HFF-Myc (cell line): ENCODE measurements around the gene OR9Q1.

Source experiments
- DNase-seq: peaks from one replicate; pipeline ENCODE4 v3.0.0-alpha.2; 2011; ENCODE audit warnings: low read depth; ENCODE audit errors: extremely low read depth
- H3K4me3 ChIP-seq: replicated peaks from 2 replicates; pipeline ENCODE4 v1.5.1; 2011; ENCODE audit warnings: low read depth, mild to moderate bottlenecking, control low read depth, low read length
- CTCF ChIP-seq: IDR thresholded peaks from 2 replicates; pipeline ENCODE4 v1.5.1; 2012; ENCODE audit warnings: mild to moderate bottlenecking, low read depth, low read length, control low read depth; ENCODE audit errors: missing control alignments

Gene OR9Q1

GRCh38 chr11:58003591-58003990, 20.1 kb upstream of the OR9Q1 start:
- no peak for DNase-seq
- no peak for TF ChIP-seq CTCF
- no peak overlapping the region for H3K4me3 ChIP-seq

DNA sequence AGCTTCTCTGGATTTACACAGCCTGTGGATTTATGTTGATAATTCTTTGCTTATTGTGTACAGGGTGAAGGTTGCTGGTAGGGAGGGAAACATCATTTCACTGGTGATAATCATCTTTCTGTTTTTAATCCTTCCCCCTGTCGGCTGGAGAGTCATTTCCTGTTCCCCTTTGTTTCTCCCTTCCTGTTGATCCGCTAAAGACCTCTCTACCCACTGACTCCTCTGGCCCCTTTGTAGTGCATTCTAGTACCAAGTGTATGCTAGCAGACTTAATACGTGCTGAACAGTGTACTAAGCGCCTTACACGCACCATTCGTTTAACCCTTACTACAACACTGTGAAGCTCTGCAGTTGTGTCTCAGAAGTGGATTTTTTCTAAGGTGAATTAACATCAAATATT, 19.0 kb upstream of the OR9Q1 start:
- H3K4me3 ChIP-seq: no peak overlapping the region
- DNase-seq: no peak
- no peak for TF ChIP-seq CTCF

GRCh38 chr11:58006940-58007339, 16.7 kb upstream of the OR9Q1 start:
- no peak for DNase-seq
- no peak for TF ChIP-seq CTCF
- no peak overlapping the region for H3K4me3 ChIP-seq

- DNase-seq: no peak
- no peak for TF ChIP-seq CTCF
- H3K4me3 ChIP-seq: no peak overlapping the region
Measured at GRCh38 chr11:58011771-58012170, 11.9 kb upstream of the OR9Q1 start.

DNA sequence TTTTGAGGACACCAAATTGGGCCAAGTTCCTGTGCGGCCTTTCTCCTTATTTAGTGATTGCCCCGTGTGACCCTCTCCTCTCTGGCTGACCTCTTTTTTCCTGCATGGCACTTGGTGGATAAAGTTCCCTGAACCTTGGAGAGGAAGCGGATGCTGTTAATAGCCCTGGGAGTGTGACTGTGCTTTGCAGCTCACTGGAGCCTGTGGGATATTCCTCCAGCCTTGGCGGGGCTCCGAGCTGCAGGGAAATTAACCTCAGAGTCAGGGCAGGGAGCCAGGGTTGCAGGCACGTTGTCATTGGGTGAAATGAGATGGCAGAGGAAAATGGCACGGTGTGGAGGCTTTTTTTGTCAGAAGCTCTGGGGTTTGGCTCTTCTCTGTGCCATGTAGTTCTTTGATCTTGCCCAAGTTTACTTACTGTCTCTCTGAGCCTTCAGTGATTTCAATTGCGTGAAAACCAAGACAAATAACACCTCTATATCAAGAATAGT, 965 bp downstream of the OR9Q1 start:
- H3K4me3 ChIP-seq: no peak overlapping the region
- no peak for TF ChIP-seq CTCF
- DNase-seq: no peak

DNA sequence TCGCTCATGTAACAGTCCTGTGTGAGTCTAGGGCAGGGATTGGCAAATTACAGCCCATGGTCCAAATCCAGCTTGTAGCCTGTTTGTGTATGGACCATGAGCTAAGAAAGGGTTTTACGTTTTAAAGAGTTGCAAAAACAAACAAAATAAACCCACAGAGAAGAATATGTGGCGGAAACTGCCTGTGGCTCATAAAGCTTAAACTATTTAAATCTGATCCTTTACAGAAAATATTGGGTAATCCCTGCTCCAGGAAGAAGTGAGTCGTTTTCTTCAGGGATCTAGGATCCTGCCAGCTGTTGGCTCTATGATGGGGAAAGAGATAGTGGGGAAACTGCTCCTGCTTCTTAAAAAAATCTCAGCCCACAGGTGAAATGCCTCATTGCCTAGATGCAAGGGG, 3.7 kb downstream of the OR9Q1 start:
- DNase-seq: no peak
- TF ChIP-seq CTCF: no peak
- H3K4me3 ChIP-seq: no peak overlapping the region

DNA sequence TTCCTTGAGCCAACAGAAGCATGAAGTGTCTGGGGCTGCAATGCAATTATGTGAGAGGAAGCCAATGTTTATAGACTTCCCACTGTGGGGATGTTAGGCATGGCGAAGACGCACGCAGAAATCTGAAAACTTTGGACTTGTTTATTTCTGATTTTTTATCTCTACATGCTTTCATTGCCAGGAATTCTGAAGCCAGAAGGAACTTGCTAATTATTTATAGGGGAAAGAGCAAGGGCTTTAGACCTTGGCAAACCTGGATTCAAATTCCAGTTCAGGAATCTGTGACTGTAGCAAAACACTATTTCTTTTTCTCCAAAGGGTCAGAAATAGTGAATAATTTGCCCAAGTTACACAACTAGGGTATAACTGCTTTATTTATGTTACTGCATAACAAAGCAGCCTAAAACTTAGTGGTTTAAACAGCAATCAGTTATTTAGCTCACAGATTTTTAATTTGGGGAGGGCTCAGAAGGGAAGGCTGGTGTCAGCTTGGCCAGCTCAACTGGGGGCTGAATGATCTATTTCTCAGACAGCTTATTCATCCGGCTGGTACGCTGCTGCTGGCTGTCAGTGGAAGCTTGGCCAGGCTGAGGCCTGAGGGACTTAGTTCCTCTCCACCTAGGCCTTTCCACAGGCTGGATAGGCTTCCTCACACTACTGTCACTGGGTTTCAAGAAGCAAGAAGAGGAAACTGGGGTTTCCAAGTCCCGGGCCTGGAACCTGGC, 5.2 kb downstream of the OR9Q1 start:
- no peak overlapping the region for H3K4me3 ChIP-seq
- TF ChIP-seq CTCF: no peak
- DNase-seq: no peak
